Prostate gland (tissue), 2 donors: Measurements from ENCODE around the gene ZNF280C. TPM values are rescaled to one million over a fixed set of nuclear protein-coding genes. Genes with fewer than 3 reads are reported as not detected.
A peak's percentile ranks its signal among the peaks of the same experiment; 100 is the strongest.
"Not testable (repeated sequence)": the region's sequence is repeated elsewhere in the genome, so short reads cannot be mapped to it uniquely, and the experiment has no call there.

ENCODE experiments used
- DNase-seq: peaks from one replicate; pipeline ENCODE4 v3.0.0-alpha.2; 2019; ENCODE audit warnings: low spot score
- H3K27ac ChIP-seq, 2 donors: fragments of 200-600 bp; sonication (generic); 2 replicates each; pipeline ENCODE4 v1.5.1; 2017 to 2019
- H3K27me3 ChIP-seq: fragments of 200-600 bp; sonication (generic); replicated peaks from 2 replicates; pipeline ENCODE4 v1.5.1; 2019; ENCODE audit not compliant: insufficient read depth
- H3K36me3 ChIP-seq, 2 donors: fragments of 200-600 bp; sonication (generic); 1 replicate in 1 of 2; 2 replicates in 1 of 2; pipeline versions ENCODE4 v1.5.1 to v1.8.1; 2017 to 2019
- H3K4me1 ChIP-seq: fragments of 200-600 bp; sonication (generic); replicated peaks from 2 replicates; pipeline ENCODE4 v1.5.1; 2019
- H3K4me3 ChIP-seq, 2 donors: fragments of 200-600 bp; sonication (generic); 2 replicates each; pipeline ENCODE4 v1.5.1; 2017 to 2019
- H3K9me3 ChIP-seq: fragments of 200-600 bp; sonication (generic); 2 replicates; pipeline ENCODE4 v1.5.1; 2017
- POLR2A ChIP-seq: fragments of 450-650 bp; IDR thresholded peaks from one replicate; pipeline ENCODE4 v1.6.1; 2016; ENCODE audit warnings: antibody characterized with exemption, mild to moderate bottlenecking
- POLR2AphosphoS5 ChIP-seq: sonication (generic); formaldehyde crosslinking; IDR thresholded peaks from one replicate; pipeline ENCODE4 v1.6.1; 2017; ENCODE audit warnings: antibody characterized with exemption
- WGBS: methylation state at CpG from one replicate; pipeline ENCODE4 v1.1.5; 2018; 5-methylcytosine and 5-hydroxymethylcytosine counted together
- intact Hi-C: fragments of 100-400 bp; cut with DNase I; formaldehyde crosslinking; loops from one replicate; pipeline ENCODE4 v1.14.2; 2022
- total RNA-seq, 2 donors: library from RNA; depleted of rRNA; stranded (reverse); fragments of >200 nt; gene quantifications; one replicate each; pipeline ENCODE4 v1.1.0, GENCODE V29; 2016
- TF ChIP-seq, protein P1 (sequence below), 4 experiments: fragments of 200-600 bp in 2 of 4; fragments of 450-650 bp in 2 of 4; sonication (generic) in 2 of 4; IDR thresholded peaks; 1 replicate in 3 of 4; 2 replicates in 1 of 4; pipeline ENCODE4 v1.5.1; 2016 to 2019; ENCODE audit warnings: antibody characterized with exemption in 4 of 4, mild to moderate bottlenecking in 2 of 4, moderate library complexity in 2 of 4

The ZNF280C gene
- total RNA-seq, 2 donors from 2014 or later: 4.1 to 19.0 TPM

DNA sequence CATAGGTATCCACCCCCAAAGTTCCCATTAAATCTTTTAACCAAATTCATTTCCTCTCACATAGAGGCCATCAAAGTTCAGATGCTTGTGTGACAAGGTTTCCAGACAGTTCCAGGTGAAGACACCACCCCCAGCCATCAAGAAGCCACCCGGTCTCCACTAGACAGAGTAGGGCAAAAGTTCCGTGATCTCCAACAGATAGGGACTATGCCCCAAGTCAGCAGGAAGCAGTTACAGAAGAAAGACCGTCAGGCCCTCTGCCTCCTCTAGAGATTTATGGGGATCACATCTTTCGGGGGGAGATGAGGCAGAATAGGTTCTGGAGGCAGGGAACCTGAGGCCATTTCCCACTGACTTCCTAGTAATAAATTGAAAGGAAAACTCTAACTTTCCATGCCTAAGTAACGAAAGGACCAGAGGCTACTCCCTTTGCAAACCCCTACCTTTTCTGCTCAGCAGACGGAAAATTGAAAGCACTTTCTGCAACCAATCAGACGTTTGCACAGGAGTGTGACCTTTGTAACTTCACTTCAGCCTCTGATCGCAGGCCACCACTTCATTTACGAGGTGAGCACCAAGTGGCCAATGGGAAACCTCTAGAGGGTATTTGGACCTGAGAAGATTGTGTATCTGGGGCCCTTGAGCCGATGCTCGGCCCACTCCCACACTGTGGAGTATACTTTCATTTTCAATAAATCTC is 18.5 kb upstream of the ZNF280C start:
- no peak for DNase-seq
- Histone ChIP-seq H3K4me1 (no peaks in the 10 kb centered on the region), H3K9me3 (no peaks in the 10 kb centered on the region), H3K27me3 (no peaks in the 10 kb centered on the region), H3K4me3 (no peak overlapping the region), H3K27ac (no peak overlapping the region), H3K36me3 (no peaks in the 10 kb centered on the region)
- intact Hi-C loops: no loop called here
- WGBS: 86% methylated on average over 11 of the region's 11 CpGs
- TF ChIP-seq POLR2A (no peak), POLR2AphosphoS5 (no peak)
- TF ChIP-seq, protein P1, sequence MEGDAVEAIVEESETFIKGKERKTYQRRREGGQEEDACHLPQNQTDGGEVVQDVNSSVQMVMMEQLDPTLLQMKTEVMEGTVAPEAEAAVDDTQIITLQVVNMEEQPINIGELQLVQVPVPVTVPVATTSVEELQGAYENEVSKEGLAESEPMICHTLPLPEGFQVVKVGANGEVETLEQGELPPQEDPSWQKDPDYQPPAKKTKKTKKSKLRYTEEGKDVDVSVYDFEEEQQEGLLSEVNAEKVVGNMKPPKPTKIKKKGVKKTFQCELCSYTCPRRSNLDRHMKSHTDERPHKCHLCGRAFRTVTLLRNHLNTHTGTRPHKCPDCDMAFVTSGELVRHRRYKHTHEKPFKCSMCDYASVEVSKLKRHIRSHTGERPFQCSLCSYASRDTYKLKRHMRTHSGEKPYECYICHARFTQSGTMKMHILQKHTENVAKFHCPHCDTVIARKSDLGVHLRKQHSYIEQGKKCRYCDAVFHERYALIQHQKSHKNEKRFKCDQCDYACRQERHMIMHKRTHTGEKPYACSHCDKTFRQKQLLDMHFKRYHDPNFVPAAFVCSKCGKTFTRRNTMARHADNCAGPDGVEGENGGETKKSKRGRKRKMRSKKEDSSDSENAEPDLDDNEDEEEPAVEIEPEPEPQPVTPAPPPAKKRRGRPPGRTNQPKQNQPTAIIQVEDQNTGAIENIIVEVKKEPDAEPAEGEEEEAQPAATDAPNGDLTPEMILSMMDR (IDR thresholded peaks at IDR 0.05): no peak

DNA sequence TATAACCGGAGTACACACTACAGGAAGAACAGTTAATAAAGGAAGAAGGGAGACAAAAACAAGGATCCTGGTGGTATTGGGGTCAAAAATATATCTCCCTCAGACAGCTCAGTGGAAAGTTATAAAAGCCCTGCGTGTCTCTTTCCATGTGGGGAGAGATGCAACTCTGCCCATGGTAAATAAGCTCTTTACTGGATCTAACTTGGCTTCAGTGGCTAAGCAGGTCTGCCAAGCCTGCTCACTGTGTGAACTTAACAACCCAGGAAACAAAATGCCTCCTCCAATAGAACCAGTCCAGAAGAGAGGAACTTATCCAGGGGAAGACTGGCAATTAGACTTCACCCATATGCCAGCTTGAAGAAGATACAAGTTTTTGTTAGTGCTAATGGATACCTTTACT is 17.0 kb upstream of the ZNF280C start:
- no peak overlapping the region for H3K27ac ChIP-seq
- H3K9me3 ChIP-seq: no peaks in the 10 kb centered on the region
- H3K4me3 ChIP-seq: no peak overlapping the region
- 60% methylated on average over 2 of the region's 2 CpGs for WGBS
- H3K27me3 ChIP-seq: no peaks in the 10 kb centered on the region
- intact Hi-C loops: no loop called here
- no peaks in the 10 kb centered on the region for H3K36me3 ChIP-seq
- no peak for TF ChIP-seq POLR2AphosphoS5
- TF ChIP-seq POLR2A: no peak
- TF ChIP-seq, protein P1 (IDR thresholded peaks at IDR 0.05): no peak
- no peaks in the 10 kb centered on the region for H3K4me1 ChIP-seq
- DNase-seq: peak; percentile 5

DNA sequence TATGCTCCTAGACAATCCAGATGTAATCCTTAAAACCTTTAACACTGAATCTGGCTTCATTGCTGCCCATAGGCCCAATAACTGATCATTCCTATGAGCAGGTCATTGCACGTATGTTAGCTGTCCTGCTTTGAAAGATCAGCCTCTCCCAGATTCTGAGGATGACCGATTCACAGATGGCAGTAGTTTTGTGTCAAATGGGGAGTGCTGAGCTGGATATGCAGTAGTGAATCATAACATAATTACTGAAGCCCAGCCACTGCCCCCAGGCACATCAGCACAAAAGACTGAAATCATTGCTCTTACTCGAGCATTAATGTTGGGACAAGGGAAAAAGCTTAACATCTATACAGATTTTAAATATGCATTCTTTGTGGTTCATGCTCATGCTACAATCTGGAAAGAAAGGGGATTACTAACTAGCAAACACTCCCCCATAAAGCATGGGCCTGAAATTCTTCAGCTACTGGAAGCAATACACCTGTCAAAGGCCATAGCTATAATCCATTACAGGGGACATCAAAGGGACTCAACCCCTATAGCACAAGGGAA is 16.4 kb upstream of the ZNF280C start:
- Histone ChIP-seq H3K4me3 (no peak overlapping the region), H3K36me3 (no peaks in the 10 kb centered on the region), H3K27me3 (no peaks in the 10 kb centered on the region), H3K9me3 (no peaks in the 10 kb centered on the region), H3K4me1 (no peaks in the 10 kb centered on the region), H3K27ac (no peak overlapping the region)
- no peak for DNase-seq
- intact Hi-C loops: no loop called here
- WGBS: 87% methylated on average over 3 of the region's 3 CpGs
- TF ChIP-seq POLR2AphosphoS5 (no peak), POLR2A (no peak)
- TF ChIP-seq, protein P1 (IDR thresholded peaks at IDR 0.05): no peak

DNA sequence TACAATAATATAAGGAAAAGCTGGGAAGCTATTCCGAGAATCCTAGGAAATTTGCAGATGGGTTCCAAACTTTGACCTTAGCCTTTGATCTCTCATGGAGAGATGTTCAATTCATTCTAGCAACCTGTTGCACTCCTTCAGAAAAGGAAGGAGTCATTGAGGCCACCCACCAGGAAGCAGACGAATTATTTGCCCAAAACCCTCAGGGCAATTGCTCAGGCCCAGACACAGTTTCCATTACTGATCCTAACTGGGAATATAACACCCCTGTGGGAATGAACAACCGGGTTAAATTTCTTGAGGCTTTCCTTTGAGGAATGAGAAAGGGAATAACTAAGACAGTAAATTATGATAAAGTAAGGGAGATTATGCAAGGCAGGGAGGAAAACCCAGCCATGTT is 13.5 kb upstream of the ZNF280C start:
- Histone ChIP-seq H3K27me3 (no peaks in the 10 kb centered on the region), H3K9me3 (no peaks in the 10 kb centered on the region), H3K4me3 (no peak overlapping the region), H3K27ac (no peak overlapping the region), H3K4me1 (no peaks in the 10 kb centered on the region), H3K36me3 (no peaks in the 10 kb centered on the region)
- intact Hi-C loops: no loop called here
- TF ChIP-seq POLR2AphosphoS5 (no peak), POLR2A (no peak)
- TF ChIP-seq, protein P1 (IDR thresholded peaks at IDR 0.05): no peak
- DNase-seq: no peak
- 80% methylated on average over 3 of the region's 3 CpGs for WGBS

DNA sequence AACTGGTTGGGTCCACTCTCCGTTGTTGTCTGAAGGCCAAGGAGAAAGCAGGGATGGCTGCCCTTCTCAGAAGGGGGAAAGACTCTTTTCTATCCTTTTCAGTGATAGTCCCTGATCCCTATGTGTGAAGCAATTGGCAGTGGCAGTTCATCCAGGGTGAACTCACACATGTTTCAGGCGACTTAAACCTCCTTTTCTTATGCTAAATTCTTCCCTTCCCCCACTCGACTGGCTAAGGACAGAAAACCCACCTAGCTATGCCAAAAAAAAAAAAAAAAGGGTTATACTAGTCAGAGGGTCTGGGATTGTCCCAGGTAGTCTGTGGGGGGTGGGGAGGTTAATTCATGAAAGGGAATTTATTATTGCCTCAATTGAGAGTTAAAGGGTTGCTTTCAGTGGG is 12.2 kb upstream of the ZNF280C start:
- Histone ChIP-seq H3K4me1 (no peaks in the 10 kb centered on the region), H3K27ac (no peak overlapping the region), H3K27me3 (no peaks in the 10 kb centered on the region), H3K9me3 (no peaks in the 10 kb centered on the region), H3K4me3 (no peak overlapping the region), H3K36me3 (no peaks in the 10 kb centered on the region)
- DNase-seq: no peak
- intact Hi-C loops: no loop called here
- TF ChIP-seq, protein P1 (IDR thresholded peaks at IDR 0.05): no peak
- TF ChIP-seq POLR2AphosphoS5: no peak
- TF ChIP-seq POLR2A: no peak
- WGBS: 69% methylated on average over 3 of the region's 3 CpGs

DNA sequence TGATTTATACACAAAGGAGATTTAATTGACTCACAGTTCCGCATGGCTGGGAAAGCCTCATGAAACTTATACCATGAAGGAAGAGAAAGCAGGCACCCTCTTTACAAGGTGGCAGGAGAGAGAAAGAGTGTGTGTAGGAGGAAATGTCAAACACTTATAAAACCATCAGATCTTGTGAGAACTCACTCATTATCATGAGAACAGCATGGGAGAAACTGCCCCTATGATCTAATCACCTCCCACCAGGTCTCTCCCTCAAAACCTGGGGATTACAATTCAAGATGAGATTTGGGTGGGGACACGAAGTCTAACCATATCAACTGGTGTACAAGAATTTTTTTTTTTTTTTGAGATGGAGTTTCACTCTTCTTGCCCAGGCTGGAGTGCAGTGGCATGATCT is 3.6 kb upstream of the ZNF280C start:
- H3K4me3 ChIP-seq, intact Hi-C loops, H3K9me3 ChIP-seq, DNase-seq, H3K36me3 ChIP-seq, H3K4me1 ChIP-seq, H3K27ac ChIP-seq, H3K27me3 ChIP-seq: not testable (repeated sequence)
- WGBS: 55% methylated on average over 2 of the region's 2 CpGs

DNA sequence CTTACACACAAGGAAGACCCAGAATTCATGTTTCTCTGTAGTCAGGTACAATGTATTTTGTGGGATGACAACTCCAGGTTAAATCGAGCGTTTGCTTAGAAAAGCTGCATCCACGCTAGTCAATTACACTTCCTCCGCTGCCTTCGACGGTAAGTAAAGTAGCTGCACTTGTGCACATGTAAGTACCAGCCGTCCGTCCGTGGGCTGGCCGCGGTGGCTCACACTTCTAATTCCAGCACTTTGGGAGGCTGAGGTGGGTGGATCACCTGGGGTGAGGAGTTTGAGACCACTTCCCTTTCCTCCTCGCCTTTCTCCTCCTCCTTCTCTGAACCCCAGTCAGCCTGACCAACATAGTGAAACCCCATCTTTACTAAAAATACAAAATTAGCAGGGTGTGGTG is 692 bp upstream of the ZNF280C start:
- H3K27me3 ChIP-seq, H3K27ac ChIP-seq, intact Hi-C loops, H3K4me3 ChIP-seq, H3K36me3 ChIP-seq, DNase-seq, H3K4me1 ChIP-seq, H3K9me3 ChIP-seq: not testable (repeated sequence)
- WGBS: 100% methylated on average over 10 of the region's 12 CpGs
